H1 (cell line): ENCODE data around the gene TRIP13. TPM values are rescaled to one million over a fixed set of nuclear protein-coding genes. Genes with fewer than 3 reads are reported as not detected.

Experiments
- CTCF ChIA-PET: fragments of 300-600 bp; sonication (Branson Sonifier 250); formaldehyde crosslinking; loops from one replicate; lab custom pipeline; 2021; ENCODE audit not compliant: partially characterized antibody; lab: Charles Lee
- POLR2A ChIA-PET: fragments of 300-600 bp; sonication (Branson Sonifier 250); formaldehyde crosslinking; loops from one replicate; lab custom pipeline; 2021; ENCODE audit warnings: inconsistent platforms; ENCODE audit not compliant: partially characterized antibody; lab: Charles Lee
- DNase-seq, 2 experiments: peaks; one replicate each; pipeline versions ENCODE4 v3.0.0 to v3.0.0-alpha.2; 2010 to 2022; ENCODE audit warnings: low spot score in 2 of 2, low read depth in 1 of 2, mixed read lengths in 1 of 2
- FAIRE-seq: peaks from 2 replicates; lab custom pipeline; 2011; peaks lifted over from hg19 to GRCh38; lab: Jason Lieb, UNC
- H2AFZ ChIP-seq: 2 replicates; pipeline ENCODE4 v1.8.1; 2012; ENCODE audit warnings: low read length, inconsistent platforms
- H2AK5ac ChIP-seq: 2 replicates; pipeline ENCODE4 v1.6.1; 2013; ENCODE audit warnings: low read depth, low read length
- H2BK120ac ChIP-seq: replicated peaks from 2 replicates; pipeline ENCODE3; 2013; ENCODE audit warnings: low read depth, low read length, inconsistent platforms
- H2BK12ac ChIP-seq: 2 replicates; pipeline ENCODE4 v1.6.1; 2013; ENCODE audit warnings: low read depth, low read length
- H2BK15ac ChIP-seq: 2 replicates; pipeline ENCODE4 v1.6.1; 2013; ENCODE audit warnings: low read length
- H2BK20ac ChIP-seq: 2 replicates; pipeline ENCODE4 v1.6.1; 2013; ENCODE audit warnings: low read length
- H2BK5ac ChIP-seq: 2 replicates; pipeline ENCODE4 v1.6.1; 2013; ENCODE audit warnings: low read depth, low read length
- H3K14ac ChIP-seq: 2 replicates; pipeline ENCODE4 v1.6.1; 2013; ENCODE audit warnings: inconsistent platforms; ENCODE audit not compliant: insufficient read length
- H3K18ac ChIP-seq: 2 replicates; pipeline ENCODE4 v1.6.1; 2013; ENCODE audit warnings: low read length; ENCODE audit errors: extremely low read depth
- H3K23ac ChIP-seq: 2 replicates; pipeline ENCODE4 v1.6.1; 2013; ENCODE audit warnings: inconsistent platforms; ENCODE audit not compliant: insufficient read length
- H3K23me2 ChIP-seq: 2 replicates; pipeline ENCODE4 v1.6.1; 2013; ENCODE audit warnings: low read depth, low read length
- H3K27ac ChIP-seq: 2 replicates; pipeline ENCODE4 v1.6.1; 2011; ENCODE audit warnings: low read depth, low read length, inconsistent platforms
- H3K27me3 ChIP-seq, 4 experiments: replicated peaks in 1 of 4; 1 replicate in 1 of 4; 2 replicates in 3 of 4; pipeline versions ENCODE4 v1.6.1 to v1.8.1; 2011 to 2013; ENCODE audit warnings: low read length in 3 of 4, mild to moderate bottlenecking in 3 of 4, inconsistent platforms in 2 of 4, mixed read lengths in 2 of 4, moderate library complexity in 1 of 4; ENCODE audit not compliant: control insufficient read depth in 3 of 4, insufficient read depth in 3 of 4; ENCODE audit errors: extremely low read depth in 1 of 4
- H3K36me3 ChIP-seq, 4 experiments: 2 replicates each; pipeline versions ENCODE4 v1.6.1 to v1.8.1; 2011 to 2013; ENCODE audit warnings: mild to moderate bottlenecking in 4 of 4, low read length in 3 of 4, moderate library complexity in 2 of 4, control low read depth in 1 of 4, inconsistent platforms in 1 of 4; ENCODE audit not compliant: insufficient read depth in 4 of 4, control insufficient read depth in 2 of 4
- H3K4ac ChIP-seq: replicated peaks from 2 replicates; pipeline ENCODE3; 2013; ENCODE audit warnings: low read length, low read depth, mixed read lengths, inconsistent platforms; ENCODE audit not compliant: insufficient read length
- H3K4me1 ChIP-seq, 4 experiments: replicated peaks in 1 of 4; 1 replicate in 1 of 4; 2 replicates in 3 of 4; pipeline versions ENCODE4 v1.6.1 to v1.8.1; 2011 to 2013; ENCODE audit warnings: low read length in 3 of 4, inconsistent platforms in 2 of 4, mixed read lengths in 1 of 4; ENCODE audit not compliant: insufficient read depth in 4 of 4, control insufficient read depth in 3 of 4
- H3K4me2 ChIP-seq, 2 experiments: 2 replicates each; pipeline versions ENCODE4 v1.6.1 to v1.8.1; 2011 to 2013; ENCODE audit warnings: low read depth in 2 of 2, low read length in 2 of 2, control low read depth in 1 of 2, inconsistent platforms in 1 of 2, mild to moderate bottlenecking in 1 of 2; ENCODE audit not compliant: insufficient read depth in 1 of 2
- H3K4me3 ChIP-seq, 4 experiments: fragments of 200-600, 300-600 bp in 1 of 4; sonication (generic), shearing (Covaris generic), sonication (Bioruptor Twin) in 1 of 4; 2 replicates each; pipeline versions ENCODE4 v1.5.1 to v1.8.1; 2011 to 2016; ENCODE audit warnings: low read length in 4 of 4, low read depth in 3 of 4, control low read depth in 2 of 4, inconsistent platforms in 2 of 4, mild to moderate bottlenecking in 2 of 4, mixed read lengths in 1 of 4, moderate library complexity in 1 of 4; ENCODE audit not compliant: insufficient read depth in 2 of 4; ENCODE audit errors: extremely low read depth in 1 of 4
- H3K56ac ChIP-seq: replicated peaks from 2 replicates; pipeline ENCODE3; 2013; ENCODE audit warnings: low read depth, mild to moderate bottlenecking, mixed read lengths, low read length, inconsistent platforms; ENCODE audit not compliant: insufficient read length
- H3K79me1 ChIP-seq: 2 replicates; pipeline ENCODE4 v1.6.1; 2013; ENCODE audit warnings: low read depth, low read length, control low read depth
- H3K79me2 ChIP-seq, 2 experiments: 2 replicates each; pipeline versions ENCODE4 v1.6.1 to v1.8.1; 2012 to 2013; ENCODE audit warnings: low read length in 2 of 2, mild to moderate bottlenecking in 2 of 2, inconsistent platforms in 1 of 2; ENCODE audit not compliant: insufficient read depth in 2 of 2, control insufficient read depth in 1 of 2
- H3K9ac ChIP-seq, 4 experiments: replicated peaks in 1 of 4; 1 replicate in 1 of 4; 2 replicates in 3 of 4; pipeline versions ENCODE4 v1.6.1 to v1.8.1; 2011 to 2013; ENCODE audit warnings: low read depth in 3 of 4, low read length in 3 of 4, control low read depth in 2 of 4, mild to moderate bottlenecking in 2 of 4, moderate library complexity in 2 of 4, inconsistent platforms in 1 of 4; ENCODE audit errors: extremely low read depth in 1 of 4
- H3K9me3 ChIP-seq, 2 experiments: 2 replicates each; pipeline versions ENCODE4 v1.6.1 to v1.8.1; 2012 to 2013; ENCODE audit warnings: mild to moderate bottlenecking in 2 of 2, moderate library complexity in 2 of 2, control low read depth in 1 of 2, inconsistent platforms in 1 of 2, low read depth in 1 of 2, low read length in 1 of 2, mixed read lengths in 1 of 2; ENCODE audit not compliant: insufficient read depth in 2 of 2
- H4K20me1 ChIP-seq, 2 experiments: replicated peaks in 1 of 2; 2 replicates each; pipeline versions ENCODE3 to v1.8.1; 2011 to 2013; ENCODE audit warnings: inconsistent platforms in 2 of 2, low read length in 2 of 2, mild to moderate bottlenecking in 1 of 2; ENCODE audit not compliant: insufficient read depth in 2 of 2, control insufficient read depth in 1 of 2
- H4K5ac ChIP-seq: 2 replicates; pipeline ENCODE4 v1.6.1; 2013; ENCODE audit warnings: low read length, low read depth, mixed read lengths, inconsistent platforms; ENCODE audit not compliant: insufficient read length
- H4K8ac ChIP-seq: 2 replicates; pipeline ENCODE4 v1.8.0; 2013; ENCODE audit warnings: mild to moderate bottlenecking, moderate library complexity, low read length, inconsistent platforms; ENCODE audit not compliant: insufficient read depth; ENCODE audit errors: extremely low read depth
- H4K91ac ChIP-seq: replicated peaks from 2 replicates; pipeline ENCODE3; 2013; ENCODE audit warnings: low read length, mixed read lengths, inconsistent platforms; ENCODE audit not compliant: insufficient read length
- KDM5A ChIP-seq: fragments of 200-600 bp; IDR thresholded peaks from 2 replicates; pipeline ENCODE4 v1.7.1; 2012; ENCODE audit warnings: mild to moderate bottlenecking, low read length, inconsistent platforms, mixed read lengths
- RAD21 ChIP-seq, 2 experiments: IDR thresholded peaks in 1 of 2; conservative IDR thresholded peaks in 1 of 2; 2 replicates each; pipeline ENCODE4 v1.6.1; 2011; ENCODE audit warnings: low read depth in 2 of 2, low read length in 2 of 2, improper control_type of control experiment in 1 of 2, inconsistent platforms in 1 of 2, mild to moderate bottlenecking in 1 of 2, moderate library complexity in 1 of 2
- WGBS, 2 experiments: shearing (Covaris generic) in 1 of 2; methylation state at CpG; one replicate each; pipeline versions ENCODE4 v1.1.6 to v1.1.7; 2013 to 2015; ENCODE audit warnings: low lambda C conversion rate in 2 of 2, mixed read lengths in 2 of 2, inconsistent platforms in 1 of 2, low coverage in 1 of 2, missing lambda C conversion rate in 1 of 2; ENCODE audit not compliant: insufficient replicate concordance in 2 of 2, insufficient coverage in 1 of 2, insufficient read length in 1 of 2; ENCODE audit errors: extremely low coverage in 1 of 2, missing lambda C conversion rate in 1 of 2; 5-methylcytosine and 5-hydroxymethylcytosine counted together
- polyA plus RNA-seq, 7 experiments: library from polyadenylated mRNA; depleted of rRNA in 3 of 7; stranded (reverse) in 5 of 7; unstranded in 2 of 7; fragments of >200 nt in 5 of 7; fragments of 200-250 nt in 2 of 7; gene quantifications; 1 replicate in 5 of 7; 2 replicates in 1 of 7; 4 replicates in 1 of 7; pipeline versions ENCODE4 v1.2.1 to v1.2.3, GENCODE V29; 2011 to 2013; ENCODE audit warnings: missing spikeins in 2 of 7, mixed read lengths in 2 of 7
- total RNA-seq: library from RNA; stranded (reverse); fragmentation: NEBNext Ultra II Directional; extraction: Animal tissue kit (Norgen Biotek cat#: 25700); gene quantifications from 2 replicates; pipeline ENCODE4 v1.2.1, GENCODE V29; 2021

Gene TRIP13
- total and polyA plus RNA-seq, 2 of the 8 experiments (the other 6 are each of a cell fraction or from before 2014, with no cell fraction given), result 20.0 to 39.2 TPM

DNA sequence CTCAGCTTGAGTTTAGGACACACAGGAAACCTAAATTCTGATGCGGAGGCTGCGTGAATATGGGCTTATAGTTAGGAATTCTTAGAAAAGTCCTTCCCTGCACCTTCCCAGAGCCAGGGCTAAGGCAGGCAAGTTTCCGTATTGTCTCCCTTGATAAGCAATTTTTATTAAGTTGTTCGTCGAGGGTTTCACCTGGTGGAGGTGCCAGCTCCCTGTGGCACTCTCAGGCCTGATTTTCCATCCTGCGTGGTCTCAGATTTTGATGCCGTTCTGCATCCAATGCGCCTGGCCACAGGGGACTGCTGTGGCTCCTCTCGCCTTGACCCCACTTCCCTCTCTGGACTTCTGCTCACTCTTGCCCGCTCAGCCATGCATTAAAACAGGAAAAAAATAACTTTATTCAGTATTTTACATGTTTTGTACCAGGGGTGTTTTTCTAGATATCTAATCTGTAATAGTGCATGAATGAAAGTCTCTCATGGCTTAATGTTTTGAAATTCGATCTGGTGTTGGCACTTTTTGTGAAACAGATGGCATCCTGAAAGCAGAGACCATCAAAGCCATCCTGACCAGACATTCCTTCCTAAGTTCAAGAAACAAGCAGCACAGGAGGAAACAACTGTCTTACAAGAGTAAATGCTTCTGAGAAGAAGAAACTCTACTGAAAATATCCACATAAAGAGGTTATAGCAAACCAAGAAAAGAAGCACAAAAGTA is 50.7 kb downstream of the TRIP13 start:
- POLR2A ChIA-PET, result no interaction called here
- 82% methylated on average over 11 of the region's 11 CpGs; no CpG with 5 or more reads in 1 of the 2 experiments for WGBS, 2 experiments

More for the DNA sequence above, 50.7 kb downstream of the TRIP13 start:
- Histone ChIP-seq H4K20me1 (no peaks in the 10 kb centered on the region), H3K79me2 (no peaks in the 10 kb centered on the region), H3K27ac (no peak overlapping the region), H3K9ac (no peak overlapping the region), H3K4ac (no peak overlapping the region), H2AFZ (no peak overlapping the region), H2BK120ac (no peak overlapping the region), H3K18ac (no peak overlapping the region), H3K79me1 (no peaks in the 10 kb centered on the region), H2AK5ac (no peak overlapping the region), H3K23me2 (no peaks in the 10 kb centered on the region), H2BK5ac (no peak overlapping the region), H3K4me1 (peaks cover 0 to 4% (median 0%) of the 10 kb centered on the region in 4 experiments; a peak in 2 of 7 replicates), H3K4me2 (no peak overlapping the region), H3K14ac (no peak overlapping the region), H2BK12ac (no peak overlapping the region), H3K56ac (no peak overlapping the region), H3K36me3 (no peaks in the 10 kb centered on the region), H3K4me3 (no peak overlapping the region), H2BK20ac (no peak overlapping the region), H4K8ac (no peak overlapping the region), H2BK15ac (no peak overlapping the region), H4K5ac (no peak overlapping the region), H3K9me3 (no peaks in the 10 kb centered on the region), H3K23ac (no peak overlapping the region), H4K91ac (no peak overlapping the region), H3K27me3 (peaks cover 0 to 6% (median 4%) of the 10 kb centered on the region in 4 experiments; a peak in 4 of 7 replicates)
- CTCF ChIA-PET, result interaction anchor here (0.5 to 1.2 kb wide), 3 partner anchors 20 to 700 kb away, joined by 3 to 4 read pairs (median 4); no protein-coding TSS in a partner anchor
- no peak for FAIRE-seq
- TF ChIP-seq KDM5A (no peak), RAD21 (IDR thresholded peaks at IDR 0.05 in 1 of 2, conservative IDR thresholded peaks at IDR 0.05 in 1 of 2; ENCODE audit: low read depth in 2 of 2, low read length in 2 of 2) (0 out of 4 replicates have a peak, but pooled peaks of 1 of the 2 experiments have one; percentile 7)
- DNase-seq, result no peak
